Smooth muscle cell (in vitro differentiated cells): ENCODE measurements around the gene DGKD. TPM values are rescaled to one million over a fixed set of nuclear protein-coding genes. Genes with fewer than 3 reads are reported as not detected.

Source experiments
- DNase-seq: peaks from one replicate; lab custom pipeline; 2025; ENCODE audit not compliant: unreplicated experiment; lab: John Stamatoyannopoulos, UW
- H2AFZ ChIP-seq: fragments of 200-600 bp; sonication (generic); 2 replicates; pipeline ENCODE4 v1.6.0; 2016; ENCODE audit warnings: antibody characterized with exemption, low read depth, mild to moderate bottlenecking
- H3F3A ChIP-seq: fragments of 200-600 bp; sonication (generic); 2 replicates; pipeline ENCODE4 v1.6.0; 2017; ENCODE audit warnings: antibody characterized with exemption, low read depth
- H3K27ac ChIP-seq: fragments of 200-600 bp; sonication (generic); 2 replicates; pipeline ENCODE4 v1.5.1; 2016; ENCODE audit warnings: low read depth, mild to moderate bottlenecking
- H3K27me3 ChIP-seq: fragments of 200-600 bp; sonication (generic); 2 replicates; pipeline ENCODE4 v1.6.1; 2016; ENCODE audit warnings: low read depth, mild to moderate bottlenecking
- H3K36me3 ChIP-seq: fragments of 200-600 bp; sonication (generic); 2 replicates; pipeline ENCODE4 v1.5.1; 2016; ENCODE audit warnings: low read depth
- H3K4me1 ChIP-seq: fragments of 200-600 bp; sonication (generic); 2 replicates; pipeline ENCODE4 v1.5.1; 2016; ENCODE audit warnings: low read depth
- H3K4me2 ChIP-seq: fragments of 200-600 bp; sonication (generic); 2 replicates; pipeline ENCODE4 v1.6.0; 2016; ENCODE audit warnings: mild to moderate bottlenecking
- H3K4me3 ChIP-seq: fragments of 200-600 bp; sonication (generic); 2 replicates; pipeline ENCODE4 v1.5.1; 2016; ENCODE audit warnings: mild to moderate bottlenecking
- H3K79me2 ChIP-seq: fragments of 200-600 bp; sonication (generic); 2 replicates; pipeline ENCODE4 v1.6.0; 2016; ENCODE audit warnings: low read depth, mild to moderate bottlenecking
- H3K9ac ChIP-seq: fragments of 200-600 bp; sonication (generic); 2 replicates; pipeline ENCODE4 v1.6.0; 2016; ENCODE audit warnings: low read depth
- H3K9me3 ChIP-seq: fragments of 200-600 bp; sonication (generic); replicated peaks from 2 replicates; pipeline ENCODE4 v1.5.1; 2016; ENCODE audit warnings: low read depth
- H4K20me1 ChIP-seq: fragments of 200-600 bp; sonication (generic); 2 replicates; pipeline ENCODE4 v1.6.0; 2016; ENCODE audit warnings: low read depth
- WGBS: methylation state at CpG from one replicate; pipeline ENCODE4 v1.1.7; 2016; ENCODE audit warnings: low lambda C conversion rate; 5-methylcytosine and 5-hydroxymethylcytosine counted together
- polyA plus RNA-seq: library from polyadenylated mRNA; unstranded; fragments of >200 nt; fragmentation: Nextera tagmentation; extraction: Ambion mirVana; gene quantifications from 2 replicates; pipeline ENCODE4 v1.2.1, GENCODE V29; 2016
- total RNA-seq: library from RNA; depleted of rRNA; stranded (reverse); fragments of >200 nt; gene quantifications from 2 replicates; pipeline ENCODE4 v1.2.3, GENCODE V29; 2014
- TF ChIP-seq, protein P1 (sequence below): fragments of 200-600 bp; sonication (generic); IDR thresholded peaks from 2 replicates; pipeline ENCODE4 v1.5.1; 2017; ENCODE audit warnings: borderline replicate concordance, mild to moderate bottlenecking, antibody characterized with exemption; ENCODE audit not compliant: insufficient read depth, poor library complexity, severe bottlenecking

The DGKD gene
- total and polyA plus RNA-seq, 2 experiments from 2014 or later = 12.2 to 14.2 TPM

DNA sequence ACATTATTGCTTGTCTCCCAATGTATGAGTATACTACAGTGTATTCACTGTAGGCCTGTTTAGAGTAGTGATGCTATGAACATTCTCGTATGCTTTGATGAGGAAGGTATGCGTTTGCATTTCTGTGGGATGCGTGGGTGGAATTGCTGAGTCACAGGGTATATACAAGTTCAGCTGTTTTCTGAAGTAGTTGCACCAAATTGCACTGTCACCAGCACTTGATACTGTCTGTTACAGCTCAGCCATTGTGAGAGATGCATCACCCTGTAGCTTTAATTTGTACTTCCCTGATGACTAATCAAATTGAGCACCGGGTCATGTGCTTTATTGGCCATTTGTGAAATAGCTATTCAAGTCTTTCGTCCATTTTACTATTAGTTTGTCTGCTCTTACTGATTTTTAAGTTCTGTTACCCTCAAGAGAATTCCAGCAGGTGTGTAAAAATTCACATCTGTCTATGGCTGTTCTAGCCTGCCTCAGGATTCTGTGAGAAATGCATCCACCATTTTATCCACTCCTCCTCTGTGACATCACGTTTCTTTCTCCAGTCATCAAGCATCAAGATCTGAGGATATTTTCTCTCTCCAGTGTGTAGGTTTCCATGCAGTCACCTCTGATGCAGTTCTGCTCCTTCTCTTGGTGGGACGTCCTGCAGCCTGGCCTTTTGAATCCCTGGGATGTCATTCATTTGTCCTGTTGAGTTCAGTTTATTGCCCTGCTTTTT, 72.5 kb downstream of the DGKD start:
- no peaks in the 10 kb centered on the region for H3K27me3 ChIP-seq

DNA sequence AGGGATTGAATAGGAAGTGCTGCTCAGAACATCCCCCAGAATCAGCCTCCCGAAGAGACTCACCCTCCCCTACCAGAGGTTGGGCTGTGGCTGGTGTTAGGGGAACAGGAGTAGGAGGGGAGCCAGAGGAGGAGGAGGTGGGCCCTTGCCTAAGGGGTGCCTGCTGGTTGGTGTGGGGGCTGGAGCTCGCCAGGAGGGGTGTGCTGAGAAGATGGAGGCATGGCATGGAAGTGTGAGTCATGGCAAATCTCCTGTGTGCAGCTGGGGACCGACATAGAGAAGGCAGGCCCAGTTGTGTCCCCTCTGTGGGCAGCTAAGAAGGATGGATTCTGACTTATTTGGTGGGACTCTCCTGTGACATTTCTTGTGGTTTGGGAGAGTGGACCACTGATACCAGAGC, 73.7 kb downstream of the DGKD start:
- no peaks in the 10 kb centered on the region for H3K36me3 ChIP-seq
- no peak overlapping the region for H3K4me2 ChIP-seq
- no peaks in the 10 kb centered on the region for H3K9me3 ChIP-seq
- TF ChIP-seq, protein P1, sequence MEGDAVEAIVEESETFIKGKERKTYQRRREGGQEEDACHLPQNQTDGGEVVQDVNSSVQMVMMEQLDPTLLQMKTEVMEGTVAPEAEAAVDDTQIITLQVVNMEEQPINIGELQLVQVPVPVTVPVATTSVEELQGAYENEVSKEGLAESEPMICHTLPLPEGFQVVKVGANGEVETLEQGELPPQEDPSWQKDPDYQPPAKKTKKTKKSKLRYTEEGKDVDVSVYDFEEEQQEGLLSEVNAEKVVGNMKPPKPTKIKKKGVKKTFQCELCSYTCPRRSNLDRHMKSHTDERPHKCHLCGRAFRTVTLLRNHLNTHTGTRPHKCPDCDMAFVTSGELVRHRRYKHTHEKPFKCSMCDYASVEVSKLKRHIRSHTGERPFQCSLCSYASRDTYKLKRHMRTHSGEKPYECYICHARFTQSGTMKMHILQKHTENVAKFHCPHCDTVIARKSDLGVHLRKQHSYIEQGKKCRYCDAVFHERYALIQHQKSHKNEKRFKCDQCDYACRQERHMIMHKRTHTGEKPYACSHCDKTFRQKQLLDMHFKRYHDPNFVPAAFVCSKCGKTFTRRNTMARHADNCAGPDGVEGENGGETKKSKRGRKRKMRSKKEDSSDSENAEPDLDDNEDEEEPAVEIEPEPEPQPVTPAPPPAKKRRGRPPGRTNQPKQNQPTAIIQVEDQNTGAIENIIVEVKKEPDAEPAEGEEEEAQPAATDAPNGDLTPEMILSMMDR = no peak
- peaks cover 42% of the 10 kb centered on the region for H3K79me2 ChIP-seq
- 83% methylated on average over 3 of the region's 3 CpGs for WGBS
- H3K27ac ChIP-seq = no peak overlapping the region
- no peak overlapping the region for H3K9ac ChIP-seq
- no peak for DNase-seq
- H3K27me3 ChIP-seq = no peaks in the 10 kb centered on the region
- no peak overlapping the region for H3K4me3 ChIP-seq
- no peak overlapping the region for H2AFZ ChIP-seq
- peaks cover 9% of the 10 kb centered on the region for H3K4me1 ChIP-seq
- no peaks in the 10 kb centered on the region for H4K20me1 ChIP-seq
- peaks cover 21% of the 10 kb centered on the region for H3F3A ChIP-seq

More for the DNA sequence above, 72.5 kb downstream of the DGKD start:
- Histone ChIP-seq H2AFZ (no peak overlapping the region), H4K20me1 (no peaks in the 10 kb centered on the region), H3K36me3 (no peaks in the 10 kb centered on the region), H3F3A (peaks cover 21% of the 10 kb centered on the region), H3K4me1 (peaks cover 9% of the 10 kb centered on the region), H3K27ac (peak overlapping the region; percentile 74), H3K4me2 (no peak overlapping the region), H3K4me3 (no peak overlapping the region), H3K79me2 (peaks cover 45% of the 10 kb centered on the region), H3K9ac (peak overlapping the region; percentile 22), H3K9me3 (no peaks in the 10 kb centered on the region)
- DNase-seq = no peak
- WGBS = 51% methylated on average over 7 of the region's 7 CpGs
- TF ChIP-seq, protein P1 = no peak

DNA sequence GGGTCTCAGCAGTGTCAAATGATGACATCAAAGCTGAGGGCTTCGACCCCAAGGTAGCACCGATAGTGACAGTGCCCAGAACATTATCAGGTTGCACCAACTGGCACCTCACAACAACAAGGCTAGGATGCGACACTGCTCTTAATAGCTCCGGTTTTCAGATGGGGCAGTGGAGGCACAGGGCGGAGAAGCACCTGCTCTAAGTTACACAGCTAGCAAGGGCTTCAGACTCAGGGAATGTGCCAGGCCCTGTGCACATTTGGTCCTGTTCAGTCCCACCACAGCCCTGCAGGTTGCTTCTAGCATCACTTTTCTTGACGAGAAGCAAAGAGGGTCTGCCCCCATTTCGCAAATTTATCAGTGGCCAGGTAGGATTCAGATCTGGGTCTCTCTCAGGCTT, 74.1 kb downstream of the DGKD start:
- Histone ChIP-seq H3K4me2 (no peak overlapping the region), H2AFZ (no peak overlapping the region), H3K36me3 (no peaks in the 10 kb centered on the region), H3K79me2 (peaks cover 40% of the 10 kb centered on the region), H3K27me3 (no peaks in the 10 kb centered on the region), H3K27ac (no peak overlapping the region), H3K4me3 (no peak overlapping the region), H3K4me1 (peaks cover 9% of the 10 kb centered on the region), H3F3A (peaks cover 21% of the 10 kb centered on the region), H3K9ac (no peak overlapping the region), H4K20me1 (no peaks in the 10 kb centered on the region), H3K9me3 (no peaks in the 10 kb centered on the region)
- TF ChIP-seq, protein P1 = no peak
- 97% methylated on average over 7 of the region's 7 CpGs for WGBS
- no peak for DNase-seq
